DMS53 (cell line): Measurements from ENCODE around the gene GMDS.

Source experiments
- DNase-seq: peaks from one replicate; lab custom pipeline; 2025; lab: John Stamatoyannopoulos, UW

Gene GMDS

DNA sequence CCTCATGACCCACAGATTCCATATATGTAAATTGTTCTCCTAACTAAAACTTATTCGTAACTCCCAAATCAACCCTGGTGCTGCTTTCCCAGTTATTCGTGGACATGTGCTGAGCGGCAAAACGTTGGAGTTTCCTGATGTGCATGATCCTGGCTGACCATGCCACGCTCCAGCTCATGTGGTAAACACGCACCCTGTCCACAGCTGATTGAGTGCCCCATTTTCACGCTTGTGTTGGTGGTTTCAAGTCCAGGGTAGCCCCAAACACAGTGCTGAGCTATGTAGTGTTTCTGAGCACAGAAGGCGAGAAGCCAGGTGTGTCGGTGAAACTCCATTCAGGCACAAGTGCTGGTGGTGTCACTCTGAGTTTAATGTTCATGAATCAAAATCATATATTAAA lies 654.8 kb downstream of the GMDS start:
- DNase-seq = no peak

DNA sequence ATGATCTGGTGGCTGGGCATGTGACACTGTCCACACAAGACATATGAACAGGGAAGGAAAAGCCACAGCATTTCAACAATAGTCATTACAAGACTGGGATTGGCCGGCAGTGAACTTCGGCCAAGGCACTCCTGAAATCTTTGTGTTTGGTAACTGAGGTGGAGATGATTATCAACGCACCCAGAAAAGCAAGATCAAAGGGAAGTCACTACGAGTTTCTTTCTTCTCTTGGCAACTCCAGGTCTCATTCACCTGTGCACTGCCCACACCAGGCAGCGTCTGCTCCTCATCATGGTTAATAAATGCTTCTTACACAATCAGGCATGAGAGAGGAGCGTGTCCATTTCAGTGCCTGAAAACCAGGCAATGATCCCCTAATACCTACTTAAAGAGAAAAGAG lies 656.2 kb downstream of the GMDS start:
- no peak for DNase-seq

DNA sequence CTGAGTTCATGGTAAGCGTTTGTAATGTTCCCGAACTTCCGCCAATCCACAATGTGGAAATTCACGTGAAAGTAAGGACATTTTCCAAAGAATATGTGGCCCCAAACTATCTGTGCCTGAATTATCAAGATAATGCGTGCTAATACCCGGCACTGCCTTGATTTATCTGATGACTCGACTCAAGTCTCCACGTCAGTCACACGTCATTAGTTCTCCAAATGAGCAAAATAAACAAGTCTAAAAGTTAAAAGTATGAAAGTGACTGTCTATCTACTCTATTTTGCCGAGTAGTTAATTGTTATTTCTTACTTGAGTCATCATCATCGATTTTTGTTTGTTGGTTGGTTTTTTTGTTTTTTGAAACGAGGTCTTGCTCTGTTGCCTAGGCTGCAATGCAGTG lies 657.4 kb downstream of the GMDS start:
- no peak for DNase-seq

DNA sequence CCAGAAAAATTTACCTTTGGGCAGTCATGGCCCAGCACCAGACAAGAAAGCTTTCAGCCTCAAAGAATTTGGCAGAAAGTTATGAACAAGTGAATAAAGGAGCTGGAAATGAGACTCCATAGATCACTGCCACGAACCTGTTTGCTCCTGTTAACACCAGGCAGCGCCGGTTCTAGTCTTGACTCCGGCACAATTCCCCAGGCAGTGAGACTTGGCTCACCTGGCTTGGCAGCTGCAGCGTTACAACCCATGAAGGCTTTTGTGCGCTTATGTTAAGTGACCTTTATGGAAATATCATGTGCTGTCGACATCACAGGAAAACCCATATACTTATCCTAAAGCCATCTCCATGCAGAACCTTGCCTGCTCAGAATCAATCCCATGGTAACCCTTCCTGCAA lies 657.9 kb downstream of the GMDS start:
- no peak for DNase-seq

DNA sequence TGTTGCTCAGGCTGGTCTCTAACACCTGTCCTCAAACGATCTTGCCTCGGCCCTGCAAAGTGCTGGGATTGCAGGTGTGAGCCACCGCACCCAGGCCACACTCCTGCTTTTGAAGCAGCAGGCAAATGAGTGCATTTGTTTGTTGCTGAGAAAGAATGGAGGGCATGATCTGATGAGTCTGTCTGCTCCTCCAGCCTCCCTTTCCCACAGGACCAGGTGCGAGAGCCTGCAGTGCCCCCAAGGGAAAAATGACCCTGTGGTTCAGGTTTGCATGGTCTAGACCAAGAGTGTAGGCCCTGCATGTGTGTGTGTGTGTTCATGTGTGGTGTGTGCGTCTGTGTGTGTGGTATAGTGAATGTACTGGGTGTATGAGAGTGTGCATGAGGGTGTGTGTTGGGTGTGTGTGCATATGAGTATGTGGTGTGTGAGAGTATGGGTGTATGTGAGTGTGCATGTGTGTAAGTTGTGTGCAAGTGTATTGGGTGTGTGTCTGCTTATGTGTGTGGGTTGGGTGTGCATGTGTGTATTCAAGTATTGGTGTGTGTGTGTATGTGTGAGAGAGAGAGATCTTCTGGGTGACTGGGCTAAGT lies 658.4 kb downstream of the GMDS start:
- DNase-seq = no peak

DNA sequence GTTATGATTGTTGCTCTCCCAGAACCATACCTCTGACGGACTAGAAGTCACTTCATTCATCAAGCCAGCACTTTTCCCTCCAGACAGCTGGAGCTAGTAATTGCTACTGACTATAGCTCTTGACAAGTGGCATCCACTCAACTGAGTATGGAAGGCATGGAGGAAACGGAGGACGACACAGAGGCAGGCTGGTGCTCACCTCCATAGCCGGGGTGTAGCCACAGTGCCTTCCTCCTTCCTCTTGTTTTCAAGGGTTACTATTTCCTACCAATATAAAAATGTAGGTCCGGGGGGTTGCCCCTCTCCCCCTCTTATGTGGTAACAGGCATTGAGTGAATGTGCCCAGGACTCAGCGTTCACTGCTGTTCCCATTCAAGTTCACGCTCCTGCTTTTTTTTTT lies 659.1 kb downstream of the GMDS start:
- no peak for DNase-seq

DNA sequence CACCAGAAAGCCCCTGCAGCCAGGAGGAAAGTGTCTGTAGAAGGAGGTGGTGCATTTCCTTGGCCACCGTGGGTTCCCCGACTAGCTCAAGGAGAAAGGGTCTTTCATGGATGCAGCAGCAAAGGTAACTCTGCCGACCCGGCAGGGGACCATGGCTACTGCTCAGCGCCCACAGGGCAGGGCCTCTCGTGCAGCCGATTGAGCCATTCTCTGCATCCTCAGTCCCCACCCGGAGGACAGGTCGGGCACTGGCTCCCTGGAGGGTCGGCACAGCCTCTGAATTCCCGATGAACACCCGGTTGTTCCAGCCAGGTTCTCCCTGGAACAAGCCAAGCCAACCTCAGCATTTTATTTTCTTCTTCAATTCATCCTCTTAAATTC lies 659.7 kb downstream of the GMDS start:
- no peak for DNase-seq

DNA sequence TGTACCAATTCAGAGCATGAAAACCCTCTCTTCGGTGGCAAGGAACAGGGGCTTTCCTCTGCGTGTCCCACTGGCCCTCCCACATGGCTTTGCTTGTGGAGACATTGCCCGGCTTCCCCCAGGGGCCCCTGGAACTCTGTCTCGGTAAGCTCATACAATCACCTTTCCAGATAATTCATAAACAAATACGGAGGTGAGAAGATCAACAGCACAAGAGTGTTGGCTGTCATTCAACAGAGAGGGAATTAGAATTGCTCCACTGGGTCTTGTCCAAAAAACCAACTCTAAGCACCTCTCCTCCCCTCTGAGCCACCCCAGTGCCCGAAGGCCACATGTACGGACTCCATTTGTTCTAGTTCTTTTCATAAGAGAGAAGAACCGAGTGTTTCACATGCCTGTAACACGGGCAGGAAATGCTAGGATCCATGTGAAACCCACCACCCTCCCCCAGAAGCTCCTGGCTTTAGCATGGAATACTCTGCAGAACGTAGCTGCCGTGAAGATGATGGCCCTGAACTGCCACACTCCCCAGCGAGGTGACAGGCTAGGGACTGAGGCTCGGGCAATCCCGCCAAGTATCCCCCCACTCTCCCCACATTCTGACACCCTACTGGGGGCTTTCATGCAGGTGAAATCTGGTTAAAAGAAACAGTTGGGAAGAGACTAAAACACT lies 660.3 kb downstream of the GMDS start:
- no peak for DNase-seq

DNA sequence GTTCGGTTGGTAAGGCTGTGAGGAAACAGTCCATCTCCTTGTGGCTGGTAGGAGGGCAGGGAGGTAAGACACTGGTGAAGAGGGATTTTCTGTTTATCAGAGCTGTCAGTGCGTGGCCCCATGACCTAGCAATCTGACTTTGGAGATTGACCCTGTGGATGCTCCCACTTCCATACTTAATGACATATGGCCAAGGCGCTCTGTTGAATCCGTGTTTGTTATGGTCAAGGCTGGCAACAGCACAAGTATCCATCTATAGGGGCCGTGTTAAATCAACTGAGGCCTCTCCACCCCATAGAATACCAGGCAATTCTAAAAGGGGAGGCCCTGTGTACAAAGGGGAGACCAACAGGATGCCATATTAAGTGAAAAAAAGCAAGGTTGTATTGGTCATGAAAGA lies 661.3 kb downstream of the GMDS start:
- DNase-seq = no peak

DNA sequence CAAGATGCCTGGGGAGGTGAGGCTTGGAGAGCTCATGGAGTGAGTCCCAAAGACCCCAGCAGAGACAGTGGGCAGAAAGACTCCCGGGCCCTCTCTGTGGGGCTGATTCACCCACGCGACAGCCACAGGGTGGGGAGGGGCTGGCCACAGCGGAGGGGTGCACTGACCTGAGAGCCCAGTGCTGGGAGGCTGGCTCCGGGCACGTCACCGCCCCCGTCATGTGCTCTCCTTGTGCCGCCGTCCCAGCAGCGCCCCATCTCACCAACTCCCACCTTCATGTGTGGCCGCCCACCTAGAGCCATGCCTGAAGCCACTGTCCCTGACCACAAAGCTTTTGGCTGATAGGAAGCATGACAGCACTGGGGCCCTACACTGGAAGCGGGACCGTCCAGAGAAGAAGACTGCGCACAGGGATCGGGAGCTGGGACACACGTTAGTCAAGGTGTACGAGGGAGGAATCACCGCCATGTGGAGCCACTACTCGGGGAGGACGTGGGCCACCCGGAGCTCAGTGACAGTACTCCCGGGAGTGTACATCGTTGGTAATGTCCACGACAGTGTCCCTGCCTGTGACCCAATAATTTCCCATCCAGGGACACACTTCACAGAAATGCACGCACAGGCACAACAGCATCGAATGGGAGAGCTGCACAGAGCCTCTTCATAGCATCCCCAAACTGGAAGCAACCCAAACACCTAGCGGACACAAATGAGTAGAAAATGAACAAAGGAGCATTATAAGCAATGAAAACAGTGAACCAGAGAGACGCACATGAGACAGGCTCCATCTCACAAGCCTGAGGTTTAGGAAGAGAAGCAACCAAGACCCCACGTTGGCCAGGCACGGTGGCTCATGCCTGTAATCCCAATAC lies 664.0 kb downstream of the GMDS start:
- no peak for DNase-seq

DNA sequence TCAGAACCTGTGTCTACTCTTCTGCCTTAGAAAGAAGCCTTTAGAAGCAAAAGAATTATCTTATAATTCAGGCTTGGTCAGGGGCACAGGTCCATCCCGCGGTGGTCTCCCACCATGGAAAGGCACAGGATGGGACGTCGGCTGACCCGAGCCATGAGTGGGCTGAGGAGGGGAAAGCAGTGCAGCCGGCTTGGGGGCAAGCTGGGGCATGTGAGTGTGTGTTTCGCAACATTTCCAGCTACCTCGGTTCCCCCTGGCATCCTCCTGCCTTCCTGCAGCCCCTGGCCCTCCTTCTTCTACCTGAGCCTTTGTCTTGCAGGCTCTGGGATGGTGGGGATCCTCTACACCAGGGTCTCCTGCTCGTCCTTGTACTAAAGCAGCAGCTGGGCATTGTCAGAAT lies 664.8 kb downstream of the GMDS start:
- DNase-seq = no peak

DNA sequence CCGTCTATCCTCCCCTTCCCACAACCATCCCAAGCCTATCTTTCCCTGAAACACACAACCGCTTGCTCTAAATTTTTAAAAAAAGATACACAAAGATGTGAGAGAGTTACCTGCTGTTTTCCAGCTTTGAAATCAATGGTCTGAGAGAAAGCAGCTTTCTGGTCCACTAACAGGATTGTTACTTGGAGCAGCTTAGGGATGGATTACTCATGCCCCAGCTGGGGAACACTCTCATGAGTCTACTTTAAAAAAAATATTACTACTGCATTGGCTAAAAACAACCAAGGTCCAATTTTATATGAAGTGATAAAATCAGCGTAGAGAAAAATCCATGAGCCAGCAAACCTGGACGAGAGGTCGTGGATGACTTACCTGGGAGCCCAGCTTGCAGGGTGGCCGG lies 665.3 kb downstream of the GMDS start:
- no peak for DNase-seq

DNA sequence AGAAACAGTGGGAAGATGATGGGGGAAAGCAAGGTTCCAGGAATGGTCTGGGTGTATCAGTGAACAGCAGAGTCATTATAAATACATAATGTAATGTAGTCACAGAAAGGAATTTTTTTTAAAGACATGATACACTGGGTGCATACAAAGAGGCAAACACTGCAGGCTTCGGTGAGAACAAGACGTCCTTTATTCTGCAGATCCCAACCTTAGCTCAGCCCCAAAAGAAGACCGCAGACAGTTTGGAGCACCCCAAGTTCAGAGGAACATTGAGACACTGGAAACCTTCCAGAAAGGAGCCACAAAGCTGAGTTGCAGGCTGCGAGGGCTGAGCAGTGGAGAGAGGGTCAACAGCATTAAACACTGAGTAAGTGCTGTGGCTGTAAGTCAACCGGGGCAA lies 666.3 kb downstream of the GMDS start:
- DNase-seq = no peak

DNA sequence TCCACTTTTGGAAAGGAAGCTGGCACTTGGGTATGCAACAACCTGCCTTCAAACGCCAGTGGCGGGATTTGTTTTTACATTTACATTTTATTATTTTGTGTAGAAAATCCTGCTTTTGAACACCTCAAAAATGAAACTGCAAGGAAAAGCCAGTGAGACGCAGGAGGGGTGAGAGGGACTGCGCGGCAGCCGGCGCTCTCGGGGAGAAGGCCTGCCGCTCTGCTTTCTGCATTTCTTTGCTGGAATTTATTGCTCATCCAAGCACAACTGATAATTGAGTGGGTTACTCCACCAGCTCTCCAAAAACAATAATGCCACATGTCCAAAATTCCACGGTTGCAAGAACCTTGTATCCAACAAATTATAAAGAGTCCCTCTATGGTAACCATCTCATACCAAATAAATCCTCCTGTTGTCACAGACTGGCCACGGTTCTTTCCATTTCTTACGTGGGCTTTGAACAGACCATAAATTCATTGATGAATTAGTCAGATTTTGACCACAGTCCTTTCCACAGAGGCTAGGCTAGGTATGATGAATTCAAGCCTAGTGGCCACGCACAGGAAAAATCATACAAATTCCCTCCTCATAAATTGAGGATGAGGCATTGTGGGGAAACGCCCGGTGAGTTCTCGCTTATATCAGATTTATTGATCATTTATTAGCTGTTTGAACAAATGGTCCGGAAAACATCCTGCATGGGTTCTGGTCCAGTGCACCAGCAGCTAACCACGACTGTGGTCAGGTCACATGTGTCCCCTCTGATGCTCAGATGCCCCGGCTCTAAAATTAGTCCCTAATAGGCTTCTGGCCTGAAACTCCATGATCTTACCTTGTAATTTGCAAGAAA lies 667.3 kb downstream of the GMDS start:
- DNase-seq = no peak

DNA sequence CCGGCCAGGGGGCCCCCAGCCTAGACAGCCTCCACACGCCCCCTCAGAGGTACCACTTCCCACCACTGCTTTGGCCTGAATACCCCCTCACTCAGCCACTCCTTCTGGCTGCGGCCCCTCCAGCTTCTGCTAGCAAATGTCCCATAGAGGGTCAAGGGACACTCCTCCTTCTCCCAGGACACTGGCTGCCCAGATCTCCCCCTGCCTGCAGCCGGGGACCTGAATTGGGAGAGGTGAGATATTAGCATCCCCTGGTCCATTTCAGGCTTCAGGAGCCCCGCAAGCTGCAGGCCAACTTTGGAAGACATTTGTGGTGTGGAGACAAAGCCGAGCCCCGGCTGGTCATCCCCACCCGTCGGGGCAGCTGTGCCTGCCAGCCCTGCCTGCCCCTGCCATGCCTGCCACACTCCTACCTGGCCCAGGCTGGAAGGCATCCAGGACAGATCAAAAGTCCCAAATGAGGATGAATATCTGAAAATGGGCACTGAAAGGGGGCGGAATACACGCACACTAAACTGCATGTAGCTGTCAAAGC lies 668.2 kb downstream of the GMDS start:
- no peak for DNase-seq

DNA sequence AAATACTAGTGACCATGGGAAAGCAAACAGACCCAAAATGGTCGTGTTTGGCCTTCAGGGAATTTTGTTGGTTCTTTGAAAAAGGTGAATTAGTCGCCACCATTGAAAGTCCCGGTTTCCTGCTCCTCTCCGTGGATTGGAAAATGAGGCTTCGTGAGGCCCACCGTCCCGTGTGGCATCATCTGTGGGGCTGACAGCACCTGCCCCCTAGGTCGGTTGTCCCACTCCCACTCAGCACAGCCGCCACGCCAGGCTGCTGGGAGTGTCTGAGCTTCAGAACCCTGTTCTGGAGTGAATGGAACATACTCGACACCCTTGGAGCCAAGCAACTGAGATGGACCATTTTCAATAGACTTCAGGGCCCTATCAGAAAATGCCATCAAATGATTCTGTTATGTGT lies 668.7 kb downstream of the GMDS start:
- DNase-seq = no peak

DNA sequence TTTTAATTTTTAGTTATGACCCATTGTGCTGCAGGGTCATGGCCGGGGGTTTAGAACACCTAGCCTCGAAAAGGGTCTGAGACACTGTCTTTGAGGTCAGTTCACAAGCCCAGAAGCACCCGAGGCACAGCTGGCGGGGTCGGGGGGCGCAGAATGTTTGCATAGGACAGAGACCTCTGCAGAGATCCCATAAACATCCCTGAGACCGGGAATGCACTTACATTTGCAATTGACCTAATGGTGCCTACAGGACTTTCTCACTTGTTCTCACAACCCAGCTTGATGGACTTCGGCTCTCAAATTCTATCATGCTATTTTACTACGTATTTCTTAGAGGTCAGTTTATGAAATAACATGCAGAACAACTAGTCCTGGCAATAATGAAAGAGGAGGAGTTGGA lies 669.2 kb downstream of the GMDS start:
- no peak for DNase-seq

DNA sequence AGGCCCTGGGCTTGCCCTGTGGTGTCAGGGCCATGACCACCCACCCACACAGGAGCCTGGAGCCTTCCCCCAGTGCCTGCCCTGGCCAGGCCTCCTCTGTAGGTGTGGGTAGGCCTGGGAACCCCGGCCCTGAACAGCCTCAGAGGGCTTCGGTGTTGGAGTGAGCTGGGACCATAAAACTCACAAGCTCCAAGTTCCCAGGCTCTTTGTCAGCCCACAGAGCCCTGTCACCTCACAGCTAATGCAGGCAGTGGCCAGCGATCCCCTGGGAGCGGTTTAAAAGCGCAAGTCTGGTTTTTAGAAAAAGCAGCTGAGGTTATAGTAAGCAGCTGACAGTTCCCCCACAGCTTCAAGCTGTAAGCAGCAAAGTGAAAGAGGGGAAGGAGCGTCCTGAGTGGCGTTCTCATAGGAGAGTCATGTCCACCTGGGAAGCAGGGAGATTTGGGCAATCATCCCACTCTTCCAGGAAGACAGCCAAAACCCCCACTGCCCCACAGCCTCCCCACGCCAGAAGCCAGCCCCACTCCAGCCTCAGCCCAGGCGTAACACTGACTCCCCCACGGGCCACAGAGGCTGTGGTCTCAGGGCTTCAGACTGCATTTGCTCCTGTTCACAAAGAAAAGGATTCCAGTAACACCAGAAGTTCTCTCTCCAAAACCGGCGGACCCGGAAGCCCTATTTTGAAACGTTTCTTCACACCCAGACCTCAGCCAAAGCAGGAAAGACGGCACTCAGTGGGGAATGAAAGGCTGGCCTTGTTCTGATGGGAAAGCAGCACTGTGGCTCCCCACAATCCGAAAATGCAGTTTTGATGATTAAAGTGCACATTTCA lies 670.0 kb downstream of the GMDS start:
- DNase-seq = no peak

DNA sequence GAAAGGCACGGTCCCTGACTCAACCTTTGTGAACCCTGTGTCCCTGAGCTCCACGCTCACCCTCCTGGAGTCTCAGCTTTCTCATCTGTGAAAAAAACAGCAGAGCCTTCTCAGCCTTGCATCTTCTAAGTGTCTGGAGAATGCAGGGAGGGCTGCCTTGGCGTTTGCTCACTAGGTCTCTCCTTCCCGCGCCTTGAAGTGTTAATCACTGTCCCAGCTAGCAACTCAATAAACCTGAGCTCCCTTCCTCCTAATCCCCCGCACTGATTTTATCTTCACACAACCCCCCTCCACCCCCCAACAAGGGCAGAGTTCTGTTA lies 670.6 kb downstream of the GMDS start:
- DNase-seq = no peak

DNA sequence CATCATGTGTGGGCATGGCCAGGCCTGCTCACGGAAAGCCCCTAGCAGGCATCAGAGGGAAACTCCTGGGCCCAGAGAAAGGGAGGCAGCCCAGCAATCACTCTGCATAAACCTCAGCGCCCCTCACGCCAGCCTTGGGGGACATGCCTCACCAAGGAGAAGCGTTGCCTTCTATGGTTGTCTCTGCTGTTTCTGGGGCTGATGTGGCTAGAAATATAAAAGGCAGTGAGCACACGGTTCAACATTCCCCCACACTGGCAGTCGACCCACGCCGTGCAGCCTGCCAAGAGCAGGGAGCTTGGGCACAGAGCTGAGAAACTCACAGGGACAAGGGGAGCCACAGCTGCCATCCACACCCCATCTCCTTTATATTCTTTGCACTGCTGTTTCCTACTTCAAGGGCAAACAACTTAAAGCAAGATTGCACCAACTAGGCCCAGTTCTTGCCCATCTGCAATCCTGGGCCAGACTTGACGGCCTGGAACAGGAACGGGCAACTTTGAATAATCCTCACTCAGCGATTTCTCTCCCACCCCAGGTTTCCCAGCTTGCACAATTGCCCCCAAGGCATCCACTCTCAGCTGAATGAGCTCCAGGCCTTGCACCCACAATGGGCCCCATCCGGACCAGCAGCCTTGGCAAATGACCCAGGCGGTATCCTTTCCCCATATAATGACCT lies 671.2 kb downstream of the GMDS start:
- DNase-seq = no peak
